Measurements from ENCODE around the gene SLC6A9.

GRCh38 chr1:43952731-43953346 lies 78.4 kb downstream of the SLC6A9 start:
- TF ChIP-seq CTCF (IDR thresholded peaks at IDR 0.05) (no peak), POLR2A (IDR thresholded peaks at IDR 0.05) (no peak), POLR2AphosphoS5 (IDR thresholded peaks at IDR 0.05) (no peak)

Measured in prostate gland (tissue), 2 donors.